ENCODE results near the gene RASA3. TPM values are rescaled to one million over a fixed set of nuclear protein-coding genes. Genes with fewer than 3 reads are reported as not detected.

RASA3 gene
- total RNA-seq, 1 experiment from 2014 or later = 0.95 TPM

- H3K4me3 ChIP-seq (ENCODE audit: low read depth, low read length) = no peak overlapping the region
- intact Hi-C loops (cut with micrococcal nuclease; ENCODE audit: unreplicated experiment) = no loop called here
- H3K9me3 ChIP-seq = no peaks in the 10 kb centered on the region
- ChIA-PET CTCF (no interaction called here), POLR2A (no interaction called here)
- Mint-ChIP-seq H3K4me1 (ENCODE audit: low read depth, unreplicated experiment) (no peaks in the 10 kb centered on the region), H3K27ac (ENCODE audit: unreplicated experiment) (no peak overlapping the region), H3K27me3 (ENCODE audit: insufficient read depth, unreplicated experiment) (peaks cover 10% of the 10 kb centered on the region), H3K9me3 (ENCODE audit: unreplicated experiment) (no peaks in the 10 kb centered on the region), H3K4me3 (ENCODE audit: unreplicated experiment) (no peak overlapping the region), H3K36me3 (ENCODE audit: insufficient read depth, unreplicated experiment) (no peaks in the 10 kb centered on the region)
- TF ChIP-seq, protein P1, sequence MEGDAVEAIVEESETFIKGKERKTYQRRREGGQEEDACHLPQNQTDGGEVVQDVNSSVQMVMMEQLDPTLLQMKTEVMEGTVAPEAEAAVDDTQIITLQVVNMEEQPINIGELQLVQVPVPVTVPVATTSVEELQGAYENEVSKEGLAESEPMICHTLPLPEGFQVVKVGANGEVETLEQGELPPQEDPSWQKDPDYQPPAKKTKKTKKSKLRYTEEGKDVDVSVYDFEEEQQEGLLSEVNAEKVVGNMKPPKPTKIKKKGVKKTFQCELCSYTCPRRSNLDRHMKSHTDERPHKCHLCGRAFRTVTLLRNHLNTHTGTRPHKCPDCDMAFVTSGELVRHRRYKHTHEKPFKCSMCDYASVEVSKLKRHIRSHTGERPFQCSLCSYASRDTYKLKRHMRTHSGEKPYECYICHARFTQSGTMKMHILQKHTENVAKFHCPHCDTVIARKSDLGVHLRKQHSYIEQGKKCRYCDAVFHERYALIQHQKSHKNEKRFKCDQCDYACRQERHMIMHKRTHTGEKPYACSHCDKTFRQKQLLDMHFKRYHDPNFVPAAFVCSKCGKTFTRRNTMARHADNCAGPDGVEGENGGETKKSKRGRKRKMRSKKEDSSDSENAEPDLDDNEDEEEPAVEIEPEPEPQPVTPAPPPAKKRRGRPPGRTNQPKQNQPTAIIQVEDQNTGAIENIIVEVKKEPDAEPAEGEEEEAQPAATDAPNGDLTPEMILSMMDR (IDR thresholded peaks at IDR 0.05; ENCODE audit: insufficient read depth in 1 of 2, low read depth in 1 of 2, low read length in 1 of 2, severe bottlenecking in 1 of 2, unreplicated experiment in 1 of 2) = no peak
- 0 out of 2 replicates have a peak, but pooled peaks cover 1% of the 10 kb centered on the region for H3K27me3 ChIP-seq (replicated peaks; ENCODE audit: control insufficient read depth, insufficient read depth, low read length)
- no peak for DNase-seq
- BruUV-seq (replicated peaks) = no TSS peak
- peaks cover 7% of the 10 kb centered on the region for H3K4me1 ChIP-seq
- no peaks in the 10 kb centered on the region for H3K36me3 ChIP-seq (ENCODE audit: control insufficient read depth, insufficient read depth, low read length)
Observed at GRCh38 chr13:114129649-114130062, 2.8 kb downstream of the RASA3 start.

- POLR2A ChIA-PET = no interaction called here
- H3K4me1 Mint-ChIP-seq (ENCODE audit: low read depth, unreplicated experiment) = no peaks in the 10 kb centered on the region
- H3K27me3 ChIP-seq (replicated peaks; ENCODE audit: control insufficient read depth, insufficient read depth, low read length) = 0 out of 2 replicates have a peak, but pooled peaks cover 1% of the 10 kb centered on the region
- no TSS peak for BruUV-seq (replicated peaks)
- peaks cover 7% of the 10 kb centered on the region for H3K4me1 ChIP-seq
- no peaks in the 10 kb centered on the region for H3K36me3 Mint-ChIP-seq (ENCODE audit: insufficient read depth, unreplicated experiment)
- TF ChIP-seq, protein P1 (IDR thresholded peaks at IDR 0.05; ENCODE audit: insufficient read depth in 1 of 2, low read depth in 1 of 2, low read length in 1 of 2, severe bottlenecking in 1 of 2, unreplicated experiment in 1 of 2) = no peak
- no peak overlapping the region for H3K4me3 Mint-ChIP-seq (ENCODE audit: unreplicated experiment)
- H3K27ac Mint-ChIP-seq (ENCODE audit: unreplicated experiment) = no peak overlapping the region
- intact Hi-C loops (cut with micrococcal nuclease; ENCODE audit: unreplicated experiment) = no loop called here
- CTCF ChIA-PET = interaction anchor here (0.7 kb wide), 1 partner anchor 214 kb away, joined by 3 read pairs; no protein-coding TSS in a partner anchor
- no peak overlapping the region for H3K4me3 ChIP-seq (ENCODE audit: low read depth, low read length)
- no peaks in the 10 kb centered on the region for H3K36me3 ChIP-seq (ENCODE audit: control insufficient read depth, insufficient read depth, low read length)
- no peaks in the 10 kb centered on the region for H3K9me3 ChIP-seq
- no peaks in the 10 kb centered on the region for H3K9me3 Mint-ChIP-seq (ENCODE audit: unreplicated experiment)
- no peak for DNase-seq
- peaks cover 6% of the 10 kb centered on the region for H3K27me3 Mint-ChIP-seq (ENCODE audit: insufficient read depth, unreplicated experiment)
Observed at GRCh38 chr13:114128624-114129522, 3.5 kb downstream of the RASA3 start.

DNA sequence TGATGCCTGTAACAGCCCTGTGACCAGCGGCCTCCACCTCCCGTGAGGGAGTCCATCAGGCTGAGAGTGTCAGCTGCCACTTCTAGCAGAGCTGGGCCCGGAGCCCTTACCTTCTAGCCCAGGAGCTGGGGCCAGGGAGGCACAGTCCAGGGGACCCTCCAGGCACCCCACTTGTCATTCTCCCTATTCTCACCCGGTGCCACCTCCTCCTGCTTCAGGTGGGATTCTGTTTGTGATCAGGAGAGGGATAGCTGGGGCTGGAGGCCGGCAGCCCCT is 4.1 kb downstream of the RASA3 start:
- DNase-seq = no peak
- Histone ChIP-seq H3K4me3 (ENCODE audit: low read depth, low read length) (no peak overlapping the region), H3K4me1 (peaks cover 7% of the 10 kb centered on the region), H3K9me3 (no peaks in the 10 kb centered on the region), H3K27me3 (replicated peaks; ENCODE audit: control insufficient read depth, insufficient read depth, low read length) (0 out of 2 replicates have a peak, but pooled peaks cover 1% of the 10 kb centered on the region), H3K36me3 (ENCODE audit: control insufficient read depth, insufficient read depth, low read length) (no peaks in the 10 kb centered on the region)
- H3K36me3 Mint-ChIP-seq (ENCODE audit: insufficient read depth, unreplicated experiment) = no peaks in the 10 kb centered on the region
- TF ChIP-seq, protein P1 (IDR thresholded peaks at IDR 0.05; ENCODE audit: insufficient read depth in 1 of 2, low read depth in 1 of 2, low read length in 1 of 2, severe bottlenecking in 1 of 2, unreplicated experiment in 1 of 2) = no peak
- ChIA-PET POLR2A (no interaction called here), CTCF (interaction anchor here (0.7 kb wide), 1 partner anchor 214 kb away, joined by 3 read pairs; no protein-coding TSS in a partner anchor)
- H3K4me1 Mint-ChIP-seq (ENCODE audit: low read depth, unreplicated experiment) = no peaks in the 10 kb centered on the region
- no peak overlapping the region for H3K27ac Mint-ChIP-seq (ENCODE audit: unreplicated experiment)
- no TSS peak for BruUV-seq (replicated peaks)
- peaks cover 5% of the 10 kb centered on the region for H3K27me3 Mint-ChIP-seq (ENCODE audit: insufficient read depth, unreplicated experiment)
- intact Hi-C loops (cut with micrococcal nuclease; ENCODE audit: unreplicated experiment) = no loop called here
- no peaks in the 10 kb centered on the region for H3K9me3 Mint-ChIP-seq (ENCODE audit: unreplicated experiment)
- H3K4me3 Mint-ChIP-seq (ENCODE audit: unreplicated experiment) = no peak overlapping the region
